Uterus (tissue), 4 donors: Measurements from ENCODE around the gene CD59. TPM values are rescaled to one million over a fixed set of nuclear protein-coding genes. Genes with fewer than 3 reads are reported as not detected.

ENCODE experiments used
- DNase-seq, 2 donors: peaks; one replicate each; pipeline ENCODE4 v3.0.0-alpha.2; 2019 to 2020
- H3K27ac ChIP-seq, 2 donors: fragments of 200-600 bp; sonication (generic); 1 replicate in 1 of 2; 2 replicates in 1 of 2; pipeline ENCODE4 v1.5.1; 2016 to 2018
- H3K27me3 ChIP-seq, 2 donors: fragments of 200-600 bp; sonication (generic); one replicate each; pipeline ENCODE4 v1.5.1; 2018 to 2019; ENCODE audit warnings: control low read depth in 1 of 2
- H3K36me3 ChIP-seq, 2 donors: fragments of 200-600 bp; sonication (generic); one replicate each; pipeline ENCODE4 v1.5.1; 2019; ENCODE audit warnings: control low read depth in 1 of 2
- H3K4me1 ChIP-seq, 2 donors: fragments of 200-600 bp; sonication (generic); one replicate each; pipeline ENCODE4 v1.5.1; 2018 to 2019; ENCODE audit warnings: control low read depth in 1 of 2
- H3K4me3 ChIP-seq, 2 donors: fragments of 200-600 bp; sonication (generic); 1 replicate in 1 of 2; 2 replicates in 1 of 2; pipeline ENCODE4 v1.5.1; 2018 to 2019; ENCODE audit warnings: mild to moderate bottlenecking in 1 of 2
- H3K9me3 ChIP-seq, 2 donors: fragments of 200-600 bp; sonication (generic); one replicate each; pipeline ENCODE4 v1.5.1; 2019; ENCODE audit warnings: control low read depth in 1 of 2
- POLR2A ChIP-seq, 2 donors: fragments of 450-650 bp; IDR thresholded peaks; one replicate each; pipeline ENCODE4 v1.6.1; 2016; ENCODE audit warnings: antibody characterized with exemption in 2 of 2, mild to moderate bottlenecking in 1 of 2, moderate library complexity in 1 of 2
- intact Hi-C: fragments of 100-400 bp; cut with DNase I; formaldehyde crosslinking; loops from one replicate; pipeline ENCODE4 v1.15.1; 2023; ENCODE audit warnings: low total_unique reads
- total RNA-seq, 4 donors: library from RNA; depleted of rRNA in 3 of 4; stranded (reverse); fragments of >200 nt in 3 of 4; gene quantifications; one replicate each; pipeline versions ENCODE4 v1.1.0 to v1.2.4, GENCODE V29; 2014 to 2023
- TF ChIP-seq, protein P1 (sequence below), 4 experiments: fragments of 200-600 bp in 2 of 4; fragments of 450-650 bp in 2 of 4; sonication (generic) in 2 of 4; IDR thresholded peaks; one replicate each; pipeline ENCODE4 v1.5.1; 2016 to 2019; ENCODE audit warnings: antibody characterized with exemption in 4 of 4, mild to moderate bottlenecking in 2 of 4, moderate library complexity in 1 of 4
- donor health status: DM: yes; HTN: yes; CAD: no.

The CD59 gene
- total RNA-seq, 4 donors from 2014 or later: 221 to 621 (median 300) TPM

DNA sequence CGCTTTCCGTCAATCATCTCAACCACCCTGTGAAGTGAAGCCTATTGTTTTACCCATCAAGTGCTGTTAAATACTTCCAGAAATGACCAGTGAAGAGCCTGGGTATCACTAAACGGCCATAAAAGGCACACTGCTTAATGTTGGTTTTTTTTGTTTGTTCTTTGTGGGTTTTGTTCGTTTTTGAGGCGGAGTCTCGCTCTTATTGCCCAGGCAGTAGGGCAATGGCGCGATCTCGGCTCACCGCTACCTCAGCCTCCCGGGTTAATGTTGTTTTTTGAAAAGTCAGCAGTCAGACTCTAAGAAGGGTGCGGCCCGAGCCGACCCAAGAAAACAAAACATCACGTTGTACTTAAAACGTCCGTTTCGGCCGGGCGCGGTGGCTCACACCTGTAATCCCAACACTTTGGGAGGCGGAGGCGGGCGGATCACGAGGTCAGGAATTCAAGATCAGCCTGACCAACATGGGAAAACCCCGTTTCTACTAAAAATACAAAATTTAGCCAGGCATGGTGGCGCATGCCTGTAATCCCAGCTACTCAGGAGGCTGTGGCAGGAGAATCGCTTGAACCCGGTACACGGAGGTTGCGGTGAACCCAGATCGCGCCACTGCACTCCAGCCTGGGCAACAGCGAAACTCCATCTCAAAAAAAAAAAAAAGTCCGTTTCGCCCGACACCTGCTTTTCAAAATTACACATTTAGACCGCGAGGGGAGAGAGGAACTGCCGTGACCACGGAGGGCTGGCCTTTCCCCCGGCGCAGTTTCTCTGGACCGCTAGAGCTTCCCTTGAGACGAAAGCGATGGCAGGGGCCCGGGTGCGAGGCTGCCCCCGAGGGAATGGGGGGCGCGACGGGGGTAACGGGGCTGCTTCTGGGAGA lies 714 bp downstream of the CD59 start:
- TF ChIP-seq POLR2A (IDR thresholded peaks at IDR 0.05): no peak
- TF ChIP-seq, protein P1, sequence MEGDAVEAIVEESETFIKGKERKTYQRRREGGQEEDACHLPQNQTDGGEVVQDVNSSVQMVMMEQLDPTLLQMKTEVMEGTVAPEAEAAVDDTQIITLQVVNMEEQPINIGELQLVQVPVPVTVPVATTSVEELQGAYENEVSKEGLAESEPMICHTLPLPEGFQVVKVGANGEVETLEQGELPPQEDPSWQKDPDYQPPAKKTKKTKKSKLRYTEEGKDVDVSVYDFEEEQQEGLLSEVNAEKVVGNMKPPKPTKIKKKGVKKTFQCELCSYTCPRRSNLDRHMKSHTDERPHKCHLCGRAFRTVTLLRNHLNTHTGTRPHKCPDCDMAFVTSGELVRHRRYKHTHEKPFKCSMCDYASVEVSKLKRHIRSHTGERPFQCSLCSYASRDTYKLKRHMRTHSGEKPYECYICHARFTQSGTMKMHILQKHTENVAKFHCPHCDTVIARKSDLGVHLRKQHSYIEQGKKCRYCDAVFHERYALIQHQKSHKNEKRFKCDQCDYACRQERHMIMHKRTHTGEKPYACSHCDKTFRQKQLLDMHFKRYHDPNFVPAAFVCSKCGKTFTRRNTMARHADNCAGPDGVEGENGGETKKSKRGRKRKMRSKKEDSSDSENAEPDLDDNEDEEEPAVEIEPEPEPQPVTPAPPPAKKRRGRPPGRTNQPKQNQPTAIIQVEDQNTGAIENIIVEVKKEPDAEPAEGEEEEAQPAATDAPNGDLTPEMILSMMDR (IDR thresholded peaks at IDR 0.05): no peak
- peak overlapping the region; percentile 66 to 85 for H3K4me3 ChIP-seq
- no peaks in the 10 kb centered on the region for H3K36me3 ChIP-seq
- no peaks in the 10 kb centered on the region for H3K4me1 ChIP-seq
- no peaks in the 10 kb centered on the region for H3K9me3 ChIP-seq
- H3K27ac ChIP-seq: peak overlapping the region; percentile 86 to 93
- intact Hi-C loops: no loop called here
- H3K27me3 ChIP-seq: no peaks in the 10 kb centered on the region
- DNase-seq: no peak

DNA sequence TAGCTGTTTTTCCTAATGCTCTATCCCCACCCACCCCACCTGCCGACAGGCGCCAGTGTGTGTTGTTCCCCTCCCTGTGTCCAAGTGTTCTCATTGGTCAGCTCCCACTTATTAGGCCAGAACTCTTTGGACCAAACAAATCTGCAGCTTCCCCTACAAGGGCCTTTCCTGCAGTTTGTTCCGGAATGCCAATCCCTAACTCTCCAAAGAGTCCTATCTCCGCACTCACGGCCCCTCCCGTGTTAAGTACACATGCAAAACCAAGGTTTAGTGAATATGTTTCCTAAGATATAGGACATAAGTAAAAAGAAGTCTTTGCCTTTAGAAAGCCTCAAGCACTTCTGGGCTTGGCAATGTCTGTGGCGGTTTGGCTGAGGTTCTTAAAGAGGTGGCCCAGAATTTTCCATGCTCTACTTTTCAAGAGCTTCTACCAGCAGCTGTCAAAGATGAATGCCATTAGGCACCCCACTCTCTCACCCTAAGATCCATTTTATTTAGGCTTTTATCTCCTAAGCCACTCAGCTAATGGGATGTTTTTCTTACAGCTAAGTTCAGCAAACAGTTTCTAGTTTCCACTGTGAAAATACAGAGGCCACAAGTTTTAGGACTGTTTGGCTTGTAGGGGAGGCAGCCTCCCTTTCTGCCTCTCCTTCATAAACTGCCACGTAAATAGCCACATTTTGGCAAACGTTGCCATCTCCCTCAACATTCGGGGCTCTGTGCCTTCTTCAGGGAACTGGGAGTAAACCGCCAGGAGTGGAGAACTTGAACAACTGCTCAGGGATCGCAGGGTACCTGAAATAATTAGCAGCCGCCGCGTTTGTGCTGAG lies 1.6 kb downstream of the CD59 start:
- H3K4me3 ChIP-seq: peak overlapping the region; percentile 66 to 85
- H3K4me1 ChIP-seq: no peaks in the 10 kb centered on the region
- peak overlapping the region; percentile 86 to 93 for H3K27ac ChIP-seq
- no peaks in the 10 kb centered on the region for H3K9me3 ChIP-seq
- H3K27me3 ChIP-seq: no peaks in the 10 kb centered on the region
- intact Hi-C loops: no loop called here
- TF ChIP-seq, protein P1 (IDR thresholded peaks at IDR 0.05): no peak
- peak in 1 of 2 donors; percentile 8 for TF ChIP-seq POLR2A (IDR thresholded peaks at IDR 0.05)
- no peaks in the 10 kb centered on the region for H3K36me3 ChIP-seq
- DNase-seq: no peak

DNA sequence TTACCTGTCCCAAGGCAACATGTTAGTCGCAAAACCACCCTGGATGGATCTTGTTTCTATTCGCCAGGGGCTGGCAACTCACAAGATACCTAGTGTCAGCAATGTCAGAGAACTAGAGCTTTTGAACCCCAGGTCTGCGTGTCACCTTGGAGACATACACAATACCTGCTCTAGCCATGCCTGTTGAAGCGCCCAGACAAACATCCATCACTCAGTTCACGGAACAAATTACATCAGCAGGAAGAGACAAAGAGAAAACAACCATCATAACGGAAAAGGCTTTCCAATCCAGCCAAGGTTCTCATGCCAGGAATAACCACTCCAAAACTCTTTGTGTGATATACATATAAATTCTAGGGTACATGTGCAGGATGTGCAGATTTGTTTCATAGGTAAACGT lies 2.2 kb downstream of the CD59 start:
- Histone ChIP-seq H3K27me3 (no peaks in the 10 kb centered on the region), H3K4me3 (peak overlapping the region; percentile 66 to 85), H3K27ac (peak overlapping the region; percentile 86 to 93), H3K36me3 (no peaks in the 10 kb centered on the region), H3K4me1 (no peaks in the 10 kb centered on the region), H3K9me3 (no peaks in the 10 kb centered on the region)
- no peak for DNase-seq
- TF ChIP-seq POLR2A (IDR thresholded peaks at IDR 0.05): no peak
- TF ChIP-seq, protein P1 (IDR thresholded peaks at IDR 0.05): no peak
- intact Hi-C loops: no loop called here

DNA sequence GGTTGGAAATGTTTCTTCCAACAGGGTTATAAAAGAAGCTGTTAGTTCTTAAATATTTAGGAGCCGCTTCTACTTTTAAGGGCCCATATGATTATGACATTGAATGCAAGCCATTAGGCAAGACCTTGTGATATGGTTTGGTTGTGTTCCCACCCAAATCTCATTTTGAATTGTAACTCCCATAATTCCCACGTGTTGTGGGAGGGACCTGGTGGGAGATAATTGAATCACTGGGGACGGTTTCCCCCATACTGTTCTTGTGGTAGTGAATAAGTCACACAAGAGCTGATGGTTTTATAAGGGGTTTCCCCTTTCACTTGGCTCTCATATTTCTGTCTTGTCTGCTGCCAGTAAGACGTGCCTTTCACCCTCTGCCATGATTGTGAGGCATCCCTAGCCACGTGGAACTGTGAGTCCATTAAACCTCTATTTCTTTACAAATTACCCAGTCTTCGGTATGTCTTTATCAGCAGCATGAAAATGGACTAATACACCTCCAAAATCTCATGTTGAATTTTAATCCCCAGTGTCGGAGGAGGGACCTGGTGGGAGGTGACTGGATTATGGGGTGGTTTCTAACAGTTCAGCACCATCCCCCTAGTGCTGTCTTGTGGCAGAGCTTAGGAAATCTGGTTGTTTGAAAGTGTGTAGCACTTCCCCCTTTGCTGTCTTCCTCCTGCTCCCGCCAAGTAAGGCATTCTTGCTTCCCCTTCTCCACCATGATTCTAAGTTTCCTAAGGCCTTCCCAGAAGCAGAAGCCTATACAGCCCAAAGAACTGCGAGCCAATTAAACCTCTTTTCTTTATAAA lies 4.3 kb downstream of the CD59 start:
- H3K4me1 ChIP-seq: no peaks in the 10 kb centered on the region
- intact Hi-C loops: no loop called here
- peak overlapping the region in 1 of 2 donors; percentile 8 for H3K27ac ChIP-seq
- H3K9me3 ChIP-seq: no peaks in the 10 kb centered on the region
- H3K4me3 ChIP-seq: no peak overlapping the region
- TF ChIP-seq POLR2A (IDR thresholded peaks at IDR 0.05): no peak
- TF ChIP-seq, protein P1 (IDR thresholded peaks at IDR 0.05): no peak
- no peak for DNase-seq
- H3K27me3 ChIP-seq: no peaks in the 10 kb centered on the region
- H3K36me3 ChIP-seq: no peaks in the 10 kb centered on the region
